Measurements from ENCODE around the gene SULT2A1. TPM values are rescaled to one million over a fixed set of nuclear protein-coding genes. Genes with fewer than 3 reads are reported as not detected.

Gene SULT2A1
- polyA plus RNA-seq, 1 donor from 2014 or later = not detected

GRCh38 chr19:47821460-47822020, 64.6 kb downstream of the SULT2A1 start, which contains the start of gene CRX:
Gene CRX (plus strand): TSS chr19:47821937. CDS start chr19:47834444, 12,507 bp downstream.
- Histone ChIP-seq H2AFZ (ENCODE audit: low read depth, low read length) (no peak within 1 kb of the TSS), H3K9ac (ENCODE audit: low read length) (no peak within 1 kb of the TSS), H3K79me2 (replicated peaks; ENCODE audit: insufficient read depth, low read length) (no peaks in the 10 kb centered on the region), H3K27ac (ENCODE audit: low read length) (no peak within 1 kb of the TSS), H3K9me3 (ENCODE audit: low read length) (no peaks in the 10 kb centered on the region), H3K27me3 (ENCODE audit: insufficient read depth, low read depth, low read length) (no peaks in the 10 kb centered on the region), H4K20me1 (ENCODE audit: insufficient read depth) (no peaks in the 10 kb centered on the region), H3K36me3 (ENCODE audit: insufficient read depth, low read length) (no peaks in the 10 kb centered on the region), H3K9me2 (ENCODE audit: insufficient read depth, low read length) (no peaks in the 10 kb centered on the region), H3K4me2 (ENCODE audit: low read length) (no peak within 1 kb of the TSS), H3K4me3 (ENCODE audit: low read length) (no peak within 1 kb of the TSS), H3F3A (ENCODE audit: insufficient read depth, low read length, poor library complexity, severe bottlenecking) (no peaks in the 10 kb centered on the region)
- TF ChIP-seq SMC3 (conservative IDR thresholded peaks at IDR 0.05; ENCODE audit: poor library complexity) (no peak), RAD21 (conservative IDR thresholded peaks at IDR 0.05) (no peak)
- TF ChIP-seq, protein P1, sequence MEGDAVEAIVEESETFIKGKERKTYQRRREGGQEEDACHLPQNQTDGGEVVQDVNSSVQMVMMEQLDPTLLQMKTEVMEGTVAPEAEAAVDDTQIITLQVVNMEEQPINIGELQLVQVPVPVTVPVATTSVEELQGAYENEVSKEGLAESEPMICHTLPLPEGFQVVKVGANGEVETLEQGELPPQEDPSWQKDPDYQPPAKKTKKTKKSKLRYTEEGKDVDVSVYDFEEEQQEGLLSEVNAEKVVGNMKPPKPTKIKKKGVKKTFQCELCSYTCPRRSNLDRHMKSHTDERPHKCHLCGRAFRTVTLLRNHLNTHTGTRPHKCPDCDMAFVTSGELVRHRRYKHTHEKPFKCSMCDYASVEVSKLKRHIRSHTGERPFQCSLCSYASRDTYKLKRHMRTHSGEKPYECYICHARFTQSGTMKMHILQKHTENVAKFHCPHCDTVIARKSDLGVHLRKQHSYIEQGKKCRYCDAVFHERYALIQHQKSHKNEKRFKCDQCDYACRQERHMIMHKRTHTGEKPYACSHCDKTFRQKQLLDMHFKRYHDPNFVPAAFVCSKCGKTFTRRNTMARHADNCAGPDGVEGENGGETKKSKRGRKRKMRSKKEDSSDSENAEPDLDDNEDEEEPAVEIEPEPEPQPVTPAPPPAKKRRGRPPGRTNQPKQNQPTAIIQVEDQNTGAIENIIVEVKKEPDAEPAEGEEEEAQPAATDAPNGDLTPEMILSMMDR (IDR thresholded peaks at IDR 0.05; ENCODE audit: poor library complexity, severe bottlenecking) = no peak

Other genes with a start within 250 kb of the SULT2A1 start
- gene EHD2, start 172.9 kb downstream of the SULT2A1 start, polyA plus RNA-seq = not detected in 2 replicates
- 65.0 and 87.0 TPM in 2 replicates for gene NOP53, start 140.8 kb downstream of the SULT2A1 start, polyA plus RNA-seq
- 811 and 902 TPM in 2 replicates for gene SELENOW, start 107.6 kb downstream of the SULT2A1 start, polyA plus RNA-seq
- not detected in 2 replicates for gene TPRX1, start 81.8 kb downstream of the SULT2A1 start, polyA plus RNA-seq
- not detected in 2 replicates for gene CRX, start 64.4 kb downstream of the SULT2A1 start, polyA plus RNA-seq
- not detected in 2 replicates for gene TPRX2, start 27.1 kb downstream of the SULT2A1 start, polyA plus RNA-seq
- not detected in 2 replicates for gene BSPH1, start 105.9 kb upstream of the SULT2A1 start, polyA plus RNA-seq
- not detected in 2 replicates for gene ELSPBP1, start 108.3 kb upstream of the SULT2A1 start, polyA plus RNA-seq
- gene CABP5, start 157.8 kb upstream of the SULT2A1 start, polyA plus RNA-seq = not detected in 2 replicates
- 8.6 and 13.1 TPM in 2 replicates for gene PLA2G4C, start 224.5 kb upstream of the SULT2A1 start, polyA plus RNA-seq